Measurements from ENCODE around the gene CPEB4. TPM values are rescaled to one million over a fixed set of nuclear protein-coding genes. Genes with fewer than 3 reads are reported as not detected.

The CPEB4 gene
- total RNA-seq, 1 donor from 2014 or later = 27.9 TPM

- TF ChIP-seq, protein P1, sequence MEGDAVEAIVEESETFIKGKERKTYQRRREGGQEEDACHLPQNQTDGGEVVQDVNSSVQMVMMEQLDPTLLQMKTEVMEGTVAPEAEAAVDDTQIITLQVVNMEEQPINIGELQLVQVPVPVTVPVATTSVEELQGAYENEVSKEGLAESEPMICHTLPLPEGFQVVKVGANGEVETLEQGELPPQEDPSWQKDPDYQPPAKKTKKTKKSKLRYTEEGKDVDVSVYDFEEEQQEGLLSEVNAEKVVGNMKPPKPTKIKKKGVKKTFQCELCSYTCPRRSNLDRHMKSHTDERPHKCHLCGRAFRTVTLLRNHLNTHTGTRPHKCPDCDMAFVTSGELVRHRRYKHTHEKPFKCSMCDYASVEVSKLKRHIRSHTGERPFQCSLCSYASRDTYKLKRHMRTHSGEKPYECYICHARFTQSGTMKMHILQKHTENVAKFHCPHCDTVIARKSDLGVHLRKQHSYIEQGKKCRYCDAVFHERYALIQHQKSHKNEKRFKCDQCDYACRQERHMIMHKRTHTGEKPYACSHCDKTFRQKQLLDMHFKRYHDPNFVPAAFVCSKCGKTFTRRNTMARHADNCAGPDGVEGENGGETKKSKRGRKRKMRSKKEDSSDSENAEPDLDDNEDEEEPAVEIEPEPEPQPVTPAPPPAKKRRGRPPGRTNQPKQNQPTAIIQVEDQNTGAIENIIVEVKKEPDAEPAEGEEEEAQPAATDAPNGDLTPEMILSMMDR (IDR thresholded peaks at IDR 0.05; ENCODE audit: insufficient read depth, low read length, severe bottlenecking) = no peak
- peak; percentile 22 for DNase-seq (ENCODE audit: low read depth)
- no peak for FAIRE-seq
- H3K36me3 ChIP-seq (ENCODE audit: control insufficient read depth, insufficient read depth, low read length) = no peaks in the 10 kb centered on the region
- no peak overlapping the region for H3K4me3 ChIP-seq (ENCODE audit: low read depth, low read length)
- H3K27me3 ChIP-seq (ENCODE audit: control insufficient read depth, insufficient read depth, low read length) = no peaks in the 10 kb centered on the region
Measured at GRCh38 chr5:173926359-173926758, 38.2 kb downstream of the CPEB4 start.

DNA sequence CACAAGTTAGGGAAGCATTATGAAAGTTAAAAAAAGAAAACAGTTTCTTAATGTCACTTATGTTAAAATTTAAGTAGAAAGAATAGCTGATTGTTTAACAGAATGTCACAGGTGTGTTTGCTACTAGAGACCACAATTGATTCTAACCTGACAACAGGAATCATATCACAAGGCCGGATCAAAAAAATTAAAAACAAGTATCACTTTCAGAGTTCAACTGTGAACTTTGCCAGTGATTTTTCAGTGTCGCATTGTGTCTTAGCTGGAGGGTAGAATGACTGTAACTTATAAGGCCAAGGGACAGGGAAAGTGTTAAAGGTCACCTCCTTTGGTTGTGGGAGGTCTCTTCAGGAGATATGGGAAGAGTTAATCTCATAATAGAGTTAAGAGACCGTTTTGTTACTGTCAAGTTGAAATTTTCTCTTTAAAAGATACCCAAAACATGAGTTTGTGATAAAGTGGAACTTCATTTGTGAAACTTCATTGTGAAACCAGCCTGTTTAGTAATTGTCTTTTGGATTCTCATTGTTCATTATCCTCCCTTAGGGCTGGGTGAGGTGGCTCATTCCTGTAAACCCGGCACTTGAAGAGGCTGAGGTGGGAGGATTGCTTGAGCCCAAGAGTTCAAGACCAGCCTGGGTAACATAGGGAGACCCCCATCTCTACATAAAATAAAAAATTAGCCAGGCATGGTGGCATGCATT is 40.9 kb downstream of the CPEB4 start:
- DNase-seq (ENCODE audit: low read depth) = no peak
- H3K4me3 ChIP-seq (ENCODE audit: low read depth, low read length) = no peak overlapping the region
- H3K27me3 ChIP-seq (ENCODE audit: control insufficient read depth, insufficient read depth, low read length) = no peaks in the 10 kb centered on the region
- FAIRE-seq = no peak
- TF ChIP-seq, protein P1 (IDR thresholded peaks at IDR 0.05; ENCODE audit: insufficient read depth, low read length, severe bottlenecking) = no peak
- no peaks in the 10 kb centered on the region for H3K36me3 ChIP-seq (ENCODE audit: control insufficient read depth, insufficient read depth, low read length)

- DNase-seq (ENCODE audit: low read depth) (no peak), FAIRE-seq (no peak)
- Histone ChIP-seq H3K27me3 (ENCODE audit: control insufficient read depth, insufficient read depth, low read length) (no peaks in the 10 kb centered on the region), H3K36me3 (ENCODE audit: control insufficient read depth, insufficient read depth, low read length) (no peaks in the 10 kb centered on the region), H3K4me3 (ENCODE audit: low read depth, low read length) (no peak overlapping the region)
- TF ChIP-seq, protein P1 (IDR thresholded peaks at IDR 0.05; ENCODE audit: insufficient read depth, low read length, severe bottlenecking) = no peak
Measured at GRCh38 chr5:173932695-173933139, 44.6 kb downstream of the CPEB4 start.

DNA sequence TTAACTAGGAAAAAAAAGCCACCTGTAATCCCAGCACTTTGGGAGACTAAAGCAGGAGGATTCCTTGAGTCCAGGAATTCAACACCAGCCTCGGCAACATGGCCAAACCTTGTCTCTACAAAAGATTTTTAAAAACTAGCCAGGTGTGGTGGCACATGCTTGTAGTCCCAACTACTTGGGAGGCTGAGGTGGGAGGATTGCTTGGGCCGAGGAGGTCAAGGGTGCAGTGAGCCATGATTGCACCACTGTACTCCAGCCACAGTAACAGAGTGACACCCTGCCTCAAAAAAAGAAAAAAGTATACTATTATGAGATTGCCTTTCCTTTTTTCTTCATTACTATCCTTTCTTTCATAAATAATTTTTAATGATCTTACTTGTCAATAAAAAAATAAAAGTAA is 45.8 kb downstream of the CPEB4 start:
- Histone ChIP-seq H3K4me3 (ENCODE audit: low read depth, low read length) (no peak overlapping the region), H3K27me3 (ENCODE audit: control insufficient read depth, insufficient read depth, low read length) (no peaks in the 10 kb centered on the region), H3K36me3 (ENCODE audit: control insufficient read depth, insufficient read depth, low read length) (no peaks in the 10 kb centered on the region)
- FAIRE-seq (no peak), DNase-seq (ENCODE audit: low read depth) (no peak)
- TF ChIP-seq, protein P1 (IDR thresholded peaks at IDR 0.05; ENCODE audit: insufficient read depth, low read length, severe bottlenecking) = no peak

DNA sequence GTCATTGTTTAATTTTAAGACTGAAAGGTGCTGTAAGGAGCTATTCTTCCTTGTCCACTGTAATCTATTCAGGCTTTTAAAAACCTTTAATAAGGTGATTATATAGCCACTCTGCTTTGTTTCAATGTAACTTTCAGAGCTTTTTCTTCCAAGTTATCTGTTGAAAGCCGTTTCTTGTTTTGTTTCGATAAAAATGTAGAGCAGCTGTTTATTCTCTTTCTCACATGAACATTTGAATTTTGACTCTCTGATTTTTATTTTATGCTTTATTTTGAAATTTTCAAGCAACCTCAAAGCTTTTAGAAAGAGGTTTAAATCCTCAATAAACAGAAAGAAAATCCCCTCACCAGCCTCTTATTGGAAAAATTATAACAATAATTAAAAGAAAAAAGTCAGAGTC is 47.2 kb downstream of the CPEB4 start:
- TF ChIP-seq, protein P1 (IDR thresholded peaks at IDR 0.05; ENCODE audit: insufficient read depth, low read length, severe bottlenecking) = no peak
- no peak for FAIRE-seq
- Histone ChIP-seq H3K4me3 (ENCODE audit: low read depth, low read length) (no peak overlapping the region), H3K27me3 (ENCODE audit: control insufficient read depth, insufficient read depth, low read length) (no peaks in the 10 kb centered on the region), H3K36me3 (ENCODE audit: control insufficient read depth, insufficient read depth, low read length) (no peaks in the 10 kb centered on the region)
- no peak for DNase-seq (ENCODE audit: low read depth)

DNA sequence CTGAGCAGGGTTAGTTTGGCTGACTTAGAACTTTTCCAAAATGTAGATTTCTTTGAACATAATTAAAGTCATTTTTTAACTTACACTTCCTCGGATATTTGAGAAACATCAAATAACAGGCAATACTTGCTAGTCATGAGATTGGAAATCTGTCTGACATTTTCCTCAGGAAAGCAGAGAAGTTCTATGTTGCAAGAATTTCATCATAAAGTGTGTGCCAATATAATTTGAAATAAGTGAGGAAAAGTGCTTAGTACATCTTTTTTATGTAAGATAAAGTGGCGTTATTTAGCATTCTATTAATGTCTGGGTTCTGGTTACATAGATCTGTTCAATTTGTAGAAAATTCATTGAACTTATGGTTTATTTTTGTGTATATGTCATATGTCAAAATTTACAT is 52.1 kb downstream of the CPEB4 start:
- Histone ChIP-seq H3K27me3 (ENCODE audit: control insufficient read depth, insufficient read depth, low read length) (no peaks in the 10 kb centered on the region), H3K4me3 (ENCODE audit: low read depth, low read length) (no peak overlapping the region), H3K36me3 (ENCODE audit: control insufficient read depth, insufficient read depth, low read length) (peaks cover 3% of the 10 kb centered on the region)
- DNase-seq (ENCODE audit: low read depth) = no peak
- TF ChIP-seq, protein P1 (IDR thresholded peaks at IDR 0.05; ENCODE audit: insufficient read depth, low read length, severe bottlenecking) = no peak
- FAIRE-seq = no peak

All from bronchial epithelial cell (primary cell).